ENCODE results near the gene DCC. TPM values are rescaled to one million over a fixed set of nuclear protein-coding genes. Genes with fewer than 3 reads are reported as not detected.

Gene DCC
- total RNA-seq, 1 donor from 2014 or later: under 0.01 TPM

DNA sequence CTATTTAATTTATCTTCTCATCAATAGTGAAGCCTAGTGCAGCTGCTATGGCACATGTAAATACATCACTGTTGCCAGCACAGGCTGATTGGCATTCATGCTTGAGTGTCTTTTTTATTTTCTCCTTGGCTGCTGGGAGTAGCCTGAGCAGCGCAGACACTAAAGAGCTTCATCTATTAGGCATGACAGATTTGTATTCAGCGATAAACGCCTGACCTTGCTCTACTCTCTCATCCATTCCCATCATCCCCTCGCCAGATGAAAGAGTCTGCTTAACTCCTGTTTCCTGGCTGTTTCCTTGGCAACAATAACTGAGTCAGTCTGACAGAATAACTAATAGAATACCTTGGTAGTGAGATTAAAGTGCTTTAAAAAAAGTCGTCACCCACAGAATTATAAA is 753.6 kb downstream of the DCC start:
- Histone ChIP-seq H3K27me3 (ENCODE audit: control insufficient read depth in 3 of 3, insufficient read depth in 3 of 3, low read length in 3 of 3) (no peaks in the 10 kb centered on the region), H3K36me3 (ENCODE audit: control insufficient read depth in 3 of 3, insufficient read depth in 3 of 3, low read length in 3 of 3) (no peaks in the 10 kb centered on the region), H3K9ac (ENCODE audit: low read depth in 1 of 3, low read length in 3 of 3) (no peak overlapping the region), H3K9me3 (ENCODE audit: control insufficient read depth in 3 of 3, low read length in 3 of 3) (no peaks in the 10 kb centered on the region), H3K27ac (ENCODE audit: low read depth, low read length) (no peak overlapping the region), H3K4me3 (ENCODE audit: low read length in 3 of 3) (no peak overlapping the region), H3K4me1 (ENCODE audit: control insufficient read depth in 3 of 3, insufficient read depth in 3 of 3, low read length in 3 of 3) (no peaks in the 10 kb centered on the region)

DNA sequence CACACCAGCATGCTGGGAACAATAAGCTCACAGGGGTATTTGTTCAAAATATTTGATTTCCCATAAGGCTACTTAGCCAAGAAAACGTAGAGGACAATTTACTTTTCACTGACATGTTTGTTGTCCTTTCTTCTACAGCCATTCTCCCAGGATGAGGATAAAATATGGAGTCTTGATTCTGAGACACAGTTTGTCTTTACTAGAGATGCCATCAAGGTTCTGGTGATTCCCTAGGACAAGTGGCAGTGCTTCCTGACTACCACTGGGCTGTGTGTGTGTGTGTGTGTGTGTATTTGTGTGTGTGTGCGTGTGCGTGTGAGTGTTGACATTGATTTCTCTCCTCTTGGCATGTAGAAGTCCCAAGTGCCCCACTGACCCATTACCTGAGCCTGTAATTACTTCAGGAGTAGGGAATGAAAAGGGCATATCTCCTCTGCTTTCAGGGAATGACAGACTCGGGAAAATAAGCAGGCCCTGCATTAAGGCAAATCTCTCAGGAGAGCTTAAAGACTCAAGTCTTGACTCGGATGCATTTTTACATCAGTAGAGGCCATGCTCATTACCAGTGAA is 761.6 kb downstream of the DCC start:
- Histone ChIP-seq H3K36me3 (ENCODE audit: control insufficient read depth in 3 of 3, insufficient read depth in 3 of 3, low read length in 3 of 3) (no peaks in the 10 kb centered on the region), H3K27me3 (ENCODE audit: control insufficient read depth in 3 of 3, insufficient read depth in 3 of 3, low read length in 3 of 3) (no peaks in the 10 kb centered on the region), H3K27ac (ENCODE audit: low read depth, low read length) (no peak overlapping the region), H3K9ac (ENCODE audit: low read depth in 1 of 3, low read length in 3 of 3) (no peak overlapping the region), H3K9me3 (ENCODE audit: control insufficient read depth in 3 of 3, low read length in 3 of 3) (no peaks in the 10 kb centered on the region), H3K4me1 (ENCODE audit: control insufficient read depth in 3 of 3, insufficient read depth in 3 of 3, low read length in 3 of 3) (no peaks in the 10 kb centered on the region), H3K4me3 (ENCODE audit: low read length in 3 of 3) (no peak overlapping the region)

DNA sequence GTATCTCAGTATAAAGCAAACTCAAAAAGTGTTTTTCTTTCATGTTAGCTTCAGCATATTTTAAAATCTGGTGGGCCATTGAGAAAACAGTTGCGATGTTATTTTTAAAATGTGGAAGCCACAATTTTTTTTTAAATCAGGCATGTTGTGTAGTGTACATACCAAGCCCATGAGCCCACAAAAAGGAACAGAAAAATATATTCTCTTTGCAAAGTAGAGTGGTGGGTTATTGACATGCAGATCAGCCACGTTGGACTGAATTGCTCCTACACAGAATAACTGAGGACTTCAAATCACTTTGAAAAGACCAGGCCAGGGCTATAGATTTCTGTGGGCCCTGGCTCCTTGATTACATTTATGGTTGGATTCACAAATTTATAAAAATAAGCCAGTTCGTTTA is 774.4 kb downstream of the DCC start:
- no peaks in the 10 kb centered on the region for H3K27me3 ChIP-seq (ENCODE audit: control insufficient read depth in 3 of 3, insufficient read depth in 3 of 3, low read length in 3 of 3)
- no peak overlapping the region for H3K4me3 ChIP-seq (ENCODE audit: low read length in 3 of 3)
- H3K9ac ChIP-seq (ENCODE audit: low read depth in 1 of 3, low read length in 3 of 3): no peak overlapping the region
- no peaks in the 10 kb centered on the region for H3K36me3 ChIP-seq (ENCODE audit: control insufficient read depth in 3 of 3, insufficient read depth in 3 of 3, low read length in 3 of 3)
- H3K4me1 ChIP-seq (ENCODE audit: control insufficient read depth in 3 of 3, insufficient read depth in 3 of 3, low read length in 3 of 3): no peaks in the 10 kb centered on the region
- H3K9me3 ChIP-seq (ENCODE audit: control insufficient read depth in 3 of 3, low read length in 3 of 3): no peaks in the 10 kb centered on the region
- H3K27ac ChIP-seq (ENCODE audit: low read depth, low read length): no peak overlapping the region

DNA sequence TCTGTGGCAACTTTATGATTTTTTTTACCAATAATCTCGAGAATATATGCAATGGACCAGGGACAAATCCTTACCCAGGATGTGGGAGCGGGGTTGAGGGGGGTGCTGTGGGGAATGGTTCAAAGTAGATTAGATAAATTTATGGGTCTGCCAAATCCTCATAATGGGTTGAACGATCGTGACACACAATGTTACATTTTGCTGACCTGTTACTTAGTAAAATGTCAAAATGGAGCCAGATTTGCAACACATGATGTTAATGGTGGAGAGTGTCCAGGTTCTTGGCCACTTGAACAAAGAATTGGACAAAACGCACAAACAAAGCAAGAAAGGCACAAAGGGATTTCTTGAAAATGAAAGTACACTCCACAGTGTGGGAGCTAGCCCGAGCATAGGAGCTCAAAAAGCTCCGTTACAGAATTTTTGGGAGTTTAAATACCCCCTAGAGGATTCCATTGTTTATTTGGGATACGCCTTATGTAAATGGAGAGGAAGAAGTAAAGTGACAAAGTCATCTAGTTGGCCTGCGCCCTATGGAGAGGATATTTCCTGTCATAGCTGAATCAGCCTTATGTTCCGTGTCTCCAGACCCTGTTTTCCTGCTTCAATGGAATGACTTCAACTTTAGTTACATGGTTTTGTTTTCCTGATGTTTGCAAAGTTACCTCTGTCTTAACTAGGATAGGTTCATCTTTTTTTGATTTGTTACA is 776.0 kb downstream of the DCC start:
- H3K4me1 ChIP-seq (ENCODE audit: control insufficient read depth in 3 of 3, insufficient read depth in 3 of 3, low read length in 3 of 3): no peaks in the 10 kb centered on the region
- H3K36me3 ChIP-seq (ENCODE audit: control insufficient read depth in 3 of 3, insufficient read depth in 3 of 3, low read length in 3 of 3): no peaks in the 10 kb centered on the region
- H3K9ac ChIP-seq (ENCODE audit: low read depth in 1 of 3, low read length in 3 of 3): no peak overlapping the region
- H3K27ac ChIP-seq (ENCODE audit: low read depth, low read length): no peak overlapping the region
- peak overlapping the region in 1 of 3 donors; percentile 31 for H3K4me3 ChIP-seq (ENCODE audit: low read length in 3 of 3)
- H3K27me3 ChIP-seq (ENCODE audit: control insufficient read depth in 3 of 3, insufficient read depth in 3 of 3, low read length in 3 of 3): no peaks in the 10 kb centered on the region
- H3K9me3 ChIP-seq (ENCODE audit: control insufficient read depth in 3 of 3, low read length in 3 of 3): no peaks in the 10 kb centered on the region

DNA sequence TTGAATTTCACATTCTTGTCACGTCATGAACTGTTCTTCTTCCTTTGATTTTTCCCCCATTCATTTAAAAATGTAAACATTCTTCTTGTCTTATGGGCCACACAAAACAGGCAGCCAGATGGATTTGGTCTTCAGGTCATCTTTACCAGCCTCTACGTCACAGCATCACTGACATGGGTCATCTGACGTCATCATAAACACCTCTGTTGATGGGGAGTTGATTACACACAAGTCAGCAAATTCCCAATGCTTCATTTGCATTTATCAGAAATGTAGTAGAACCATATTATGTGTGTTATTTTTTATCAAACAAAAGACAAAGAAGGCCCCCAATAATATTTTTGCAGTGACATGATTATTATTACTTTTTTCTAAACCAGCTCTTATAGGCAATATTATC is 777.9 kb downstream of the DCC start:
- no peaks in the 10 kb centered on the region for H3K36me3 ChIP-seq (ENCODE audit: control insufficient read depth in 3 of 3, insufficient read depth in 3 of 3, low read length in 3 of 3)
- H3K9me3 ChIP-seq (ENCODE audit: control insufficient read depth in 3 of 3, low read length in 3 of 3): no peaks in the 10 kb centered on the region
- H3K4me1 ChIP-seq (ENCODE audit: control insufficient read depth in 3 of 3, insufficient read depth in 3 of 3, low read length in 3 of 3): no peaks in the 10 kb centered on the region
- H3K27ac ChIP-seq (ENCODE audit: low read depth, low read length): no peak overlapping the region
- no peak overlapping the region for H3K4me3 ChIP-seq (ENCODE audit: low read length in 3 of 3)
- H3K27me3 ChIP-seq (ENCODE audit: control insufficient read depth in 3 of 3, insufficient read depth in 3 of 3, low read length in 3 of 3): no peaks in the 10 kb centered on the region
- no peak overlapping the region for H3K9ac ChIP-seq (ENCODE audit: low read depth in 1 of 3, low read length in 3 of 3)

DNA sequence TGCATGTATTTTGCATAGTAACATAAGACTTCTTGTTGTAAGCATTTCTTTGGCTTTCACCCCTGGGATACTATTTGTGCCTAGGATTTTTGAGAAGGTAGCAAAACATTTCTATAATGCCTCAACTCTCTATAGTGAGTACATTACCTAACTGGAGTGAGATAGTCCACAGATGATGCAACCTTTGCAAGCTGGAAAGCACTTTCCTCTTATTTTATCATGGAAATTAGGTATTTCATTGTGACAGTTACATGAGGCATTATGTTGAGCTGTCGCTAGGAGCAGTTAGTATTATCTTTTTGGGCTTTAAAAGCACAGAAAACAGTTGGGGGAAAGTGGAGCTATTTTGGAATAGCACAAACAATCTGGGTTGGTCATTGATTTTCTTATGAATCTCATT is 786.2 kb downstream of the DCC start:
- Histone ChIP-seq H3K36me3 (ENCODE audit: control insufficient read depth in 3 of 3, insufficient read depth in 3 of 3, low read length in 3 of 3) (no peaks in the 10 kb centered on the region), H3K9me3 (ENCODE audit: control insufficient read depth in 3 of 3, low read length in 3 of 3) (no peaks in the 10 kb centered on the region), H3K27ac (ENCODE audit: low read depth, low read length) (no peak overlapping the region), H3K9ac (ENCODE audit: low read depth in 1 of 3, low read length in 3 of 3) (no peak overlapping the region), H3K4me1 (ENCODE audit: control insufficient read depth in 3 of 3, insufficient read depth in 3 of 3, low read length in 3 of 3) (no peaks in the 10 kb centered on the region), H3K4me3 (ENCODE audit: low read length in 3 of 3) (no peak overlapping the region), H3K27me3 (ENCODE audit: control insufficient read depth in 3 of 3, insufficient read depth in 3 of 3, low read length in 3 of 3) (no peaks in the 10 kb centered on the region)

DNA sequence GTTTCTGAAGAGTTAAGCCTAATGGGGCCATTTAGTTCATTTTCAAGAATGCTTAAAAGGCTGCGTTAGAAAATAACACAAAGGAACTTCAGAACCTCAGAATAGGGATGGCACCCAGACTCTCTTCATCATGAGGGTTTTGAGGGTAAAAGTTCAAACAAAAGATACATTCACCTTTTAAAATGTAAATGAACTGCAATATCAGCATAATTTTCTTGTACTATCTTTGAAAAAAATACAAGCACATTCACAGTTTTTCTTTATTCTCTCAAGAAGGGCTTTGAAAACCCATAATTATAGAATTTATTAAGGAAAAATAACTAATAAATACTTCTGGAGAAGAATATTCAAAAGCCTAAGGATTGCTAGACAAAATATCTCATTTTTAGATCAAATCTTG is 791.0 kb downstream of the DCC start:
- Histone ChIP-seq H3K9me3 (ENCODE audit: control insufficient read depth in 3 of 3, low read length in 3 of 3) (no peaks in the 10 kb centered on the region), H3K27me3 (ENCODE audit: control insufficient read depth in 3 of 3, insufficient read depth in 3 of 3, low read length in 3 of 3) (no peaks in the 10 kb centered on the region), H3K27ac (ENCODE audit: low read depth, low read length) (no peak overlapping the region), H3K4me3 (ENCODE audit: low read length in 3 of 3) (no peak overlapping the region), H3K9ac (ENCODE audit: low read depth in 1 of 3, low read length in 3 of 3) (no peak overlapping the region), H3K36me3 (ENCODE audit: control insufficient read depth in 3 of 3, insufficient read depth in 3 of 3, low read length in 3 of 3) (no peaks in the 10 kb centered on the region), H3K4me1 (ENCODE audit: control insufficient read depth in 3 of 3, insufficient read depth in 3 of 3, low read length in 3 of 3) (no peaks in the 10 kb centered on the region)

DNA sequence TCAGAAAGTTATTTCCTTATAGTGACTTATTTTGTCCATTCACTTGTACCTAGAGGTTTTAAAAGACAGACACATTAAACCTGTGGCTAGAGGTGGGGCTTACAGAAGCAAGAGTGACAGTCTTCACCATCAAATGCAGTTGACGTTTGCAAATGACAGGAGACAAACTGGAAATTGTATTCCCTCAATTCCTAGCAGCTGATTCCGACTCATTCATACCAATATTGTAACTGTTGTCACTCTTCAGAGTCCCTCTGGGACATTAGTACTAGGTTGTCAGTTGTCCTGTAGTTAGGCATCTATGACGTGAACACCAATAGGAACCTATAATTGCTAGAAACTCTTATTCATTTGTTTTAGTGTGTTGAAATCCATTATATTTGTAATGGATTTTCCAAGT is 794.7 kb downstream of the DCC start:
- Histone ChIP-seq H3K4me1 (ENCODE audit: control insufficient read depth in 3 of 3, insufficient read depth in 3 of 3, low read length in 3 of 3) (no peaks in the 10 kb centered on the region), H3K9ac (ENCODE audit: low read depth in 1 of 3, low read length in 3 of 3) (no peak overlapping the region), H3K4me3 (ENCODE audit: low read length in 3 of 3) (no peak overlapping the region), H3K27ac (ENCODE audit: low read depth, low read length) (no peak overlapping the region), H3K9me3 (ENCODE audit: control insufficient read depth in 3 of 3, low read length in 3 of 3) (peaks cover 0 to 4% (median 4%) of the 10 kb centered on the region in 3 donors), H3K27me3 (ENCODE audit: control insufficient read depth in 3 of 3, insufficient read depth in 3 of 3, low read length in 3 of 3) (no peaks in the 10 kb centered on the region), H3K36me3 (ENCODE audit: control insufficient read depth in 3 of 3, insufficient read depth in 3 of 3, low read length in 3 of 3) (no peaks in the 10 kb centered on the region)

DNA sequence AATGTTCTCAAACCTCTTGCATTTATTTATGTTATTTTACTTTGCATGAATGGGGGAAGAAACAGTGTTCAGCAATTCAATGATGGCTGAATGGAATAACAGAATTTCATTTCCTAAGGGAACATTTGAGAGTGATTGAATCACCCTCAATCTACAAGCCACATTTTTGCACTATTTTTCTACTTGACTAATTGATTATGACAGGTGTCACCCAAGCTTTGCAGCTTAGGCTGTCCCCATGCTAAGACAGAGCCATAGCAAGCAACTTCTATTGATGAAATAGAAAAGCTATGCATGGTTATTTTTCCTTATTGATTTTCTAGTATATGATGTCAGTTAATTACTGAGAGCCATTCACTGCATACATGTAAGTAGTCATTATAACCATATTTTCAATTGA is 795.7 kb downstream of the DCC start:
- Histone ChIP-seq H3K27ac (ENCODE audit: low read depth, low read length) (no peak overlapping the region), H3K9me3 (ENCODE audit: control insufficient read depth in 3 of 3, low read length in 3 of 3) (peaks cover 0 to 4% (median 4%) of the 10 kb centered on the region in 3 donors), H3K9ac (ENCODE audit: low read depth in 1 of 3, low read length in 3 of 3) (no peak overlapping the region)

DNA sequence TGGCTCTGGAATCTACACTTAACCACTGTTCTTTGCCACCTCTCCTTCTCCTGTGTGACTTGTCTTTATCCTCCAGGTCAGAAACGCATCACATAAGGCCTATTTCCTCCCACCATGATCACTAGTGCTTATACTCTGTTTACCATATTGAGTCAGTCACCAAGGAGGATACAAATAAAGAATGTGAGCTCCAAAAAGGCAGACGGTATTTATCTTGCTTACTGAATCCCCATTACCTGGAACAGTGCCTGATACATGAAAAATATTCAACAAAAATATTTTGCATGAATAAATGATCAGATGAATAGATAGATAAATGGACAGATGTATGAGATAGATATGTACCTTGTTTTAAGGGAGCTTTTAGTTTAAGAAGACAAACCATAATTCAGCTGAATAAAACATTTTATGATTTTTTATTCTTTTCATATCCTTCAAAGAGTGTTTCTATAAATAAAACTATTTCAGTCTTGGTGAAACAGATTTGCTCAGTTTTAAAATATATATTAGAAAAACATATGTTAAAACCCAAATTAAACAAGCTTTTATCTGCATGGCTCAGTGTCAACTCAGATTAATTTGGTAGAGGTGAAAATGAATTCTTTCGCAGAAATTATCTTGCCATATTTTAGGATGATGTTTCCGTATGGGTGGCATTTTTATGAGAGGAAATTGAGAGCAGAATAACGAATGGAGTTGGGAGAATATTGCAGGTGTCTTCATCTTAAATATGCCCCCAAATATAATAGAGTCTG is 799.9 kb downstream of the DCC start:
- no peaks in the 10 kb centered on the region for H3K27me3 ChIP-seq (ENCODE audit: control insufficient read depth in 3 of 3, insufficient read depth in 3 of 3, low read length in 3 of 3)
- H3K4me3 ChIP-seq (ENCODE audit: low read length in 3 of 3): no peak overlapping the region
- no peaks in the 10 kb centered on the region for H3K4me1 ChIP-seq (ENCODE audit: control insufficient read depth in 3 of 3, insufficient read depth in 3 of 3, low read length in 3 of 3)
- no peak overlapping the region for H3K27ac ChIP-seq (ENCODE audit: low read depth, low read length)
- H3K9me3 ChIP-seq (ENCODE audit: control insufficient read depth in 3 of 3, low read length in 3 of 3): peaks cover 0 to 4% (median 4%) of the 10 kb centered on the region in 3 donors
- H3K9ac ChIP-seq (ENCODE audit: low read depth in 1 of 3, low read length in 3 of 3): no peak overlapping the region
- H3K36me3 ChIP-seq (ENCODE audit: control insufficient read depth in 3 of 3, insufficient read depth in 3 of 3, low read length in 3 of 3): no peaks in the 10 kb centered on the region

More for the DNA sequence above, 795.7 kb downstream of the DCC start:
- Histone ChIP-seq H3K36me3 (ENCODE audit: control insufficient read depth in 3 of 3, insufficient read depth in 3 of 3, low read length in 3 of 3) (no peaks in the 10 kb centered on the region), H3K27me3 (ENCODE audit: control insufficient read depth in 3 of 3, insufficient read depth in 3 of 3, low read length in 3 of 3) (no peaks in the 10 kb centered on the region), H3K4me1 (ENCODE audit: control insufficient read depth in 3 of 3, insufficient read depth in 3 of 3, low read length in 3 of 3) (no peaks in the 10 kb centered on the region), H3K4me3 (ENCODE audit: low read length in 3 of 3) (no peak overlapping the region)
